ENCODE results near the gene B3GNT5.

The B3GNT5 gene

DNA sequence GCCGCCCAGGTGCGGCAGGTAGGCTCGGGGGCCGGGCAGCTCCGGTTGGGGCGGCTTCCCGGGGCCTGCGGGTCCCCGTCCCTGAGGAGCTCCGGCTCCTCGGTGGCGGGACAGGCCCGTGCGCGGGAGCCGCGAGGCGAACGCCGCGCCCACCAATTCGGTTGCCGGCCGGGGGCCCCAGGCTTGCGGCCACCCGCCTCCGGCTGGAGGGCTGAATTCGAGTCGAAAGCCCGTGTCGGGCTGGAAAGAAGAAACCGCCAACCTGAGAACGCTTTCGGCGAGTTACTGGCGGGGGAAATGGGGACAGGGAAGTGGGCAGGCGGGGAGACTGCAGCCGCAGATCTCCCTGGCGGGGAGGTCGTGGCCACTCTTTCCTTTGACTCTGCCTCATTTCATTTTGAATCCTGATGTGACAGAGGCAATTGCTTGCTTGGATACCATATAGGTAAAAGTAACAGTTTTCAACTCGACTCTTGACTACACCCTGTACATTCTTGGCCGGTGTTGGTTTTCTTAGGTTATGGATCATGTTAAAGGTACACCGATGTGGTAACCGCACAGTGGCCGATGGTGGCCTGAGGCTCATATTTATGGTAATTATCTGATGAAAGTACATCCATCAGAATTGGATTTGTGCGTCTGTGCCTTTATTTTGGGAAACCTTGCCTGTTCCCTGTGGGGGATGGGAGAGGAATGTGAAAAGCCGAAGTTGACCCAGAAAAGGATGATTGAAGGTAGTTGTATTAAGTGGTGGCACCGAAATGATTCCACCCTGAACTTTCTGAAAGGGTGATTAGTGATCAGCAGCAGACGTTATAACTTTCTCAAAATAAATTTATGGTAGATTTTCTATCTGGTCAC lies 1.7 kb downstream of the B3GNT5 start:
- TF ChIP-seq, protein P1, sequence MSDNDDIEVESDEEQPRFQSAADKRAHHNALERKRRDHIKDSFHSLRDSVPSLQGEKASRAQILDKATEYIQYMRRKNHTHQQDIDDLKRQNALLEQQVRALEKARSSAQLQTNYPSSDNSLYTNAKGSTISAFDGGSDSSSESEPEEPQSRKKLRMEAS (IDR thresholded peaks at IDR 0.05; ENCODE audit: low read depth, low read length) = no peak
- TF ChIP-seq MYC (IDR thresholded peaks at IDR 0.05; ENCODE audit: low read depth, low read length) = no peak
- TF ChIP-seq, protein P2, sequence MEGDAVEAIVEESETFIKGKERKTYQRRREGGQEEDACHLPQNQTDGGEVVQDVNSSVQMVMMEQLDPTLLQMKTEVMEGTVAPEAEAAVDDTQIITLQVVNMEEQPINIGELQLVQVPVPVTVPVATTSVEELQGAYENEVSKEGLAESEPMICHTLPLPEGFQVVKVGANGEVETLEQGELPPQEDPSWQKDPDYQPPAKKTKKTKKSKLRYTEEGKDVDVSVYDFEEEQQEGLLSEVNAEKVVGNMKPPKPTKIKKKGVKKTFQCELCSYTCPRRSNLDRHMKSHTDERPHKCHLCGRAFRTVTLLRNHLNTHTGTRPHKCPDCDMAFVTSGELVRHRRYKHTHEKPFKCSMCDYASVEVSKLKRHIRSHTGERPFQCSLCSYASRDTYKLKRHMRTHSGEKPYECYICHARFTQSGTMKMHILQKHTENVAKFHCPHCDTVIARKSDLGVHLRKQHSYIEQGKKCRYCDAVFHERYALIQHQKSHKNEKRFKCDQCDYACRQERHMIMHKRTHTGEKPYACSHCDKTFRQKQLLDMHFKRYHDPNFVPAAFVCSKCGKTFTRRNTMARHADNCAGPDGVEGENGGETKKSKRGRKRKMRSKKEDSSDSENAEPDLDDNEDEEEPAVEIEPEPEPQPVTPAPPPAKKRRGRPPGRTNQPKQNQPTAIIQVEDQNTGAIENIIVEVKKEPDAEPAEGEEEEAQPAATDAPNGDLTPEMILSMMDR (IDR thresholded peaks at IDR 0.05; ENCODE audit: low read depth, low read length) = no peak
- no peak for TF ChIP-seq POLR2A (IDR thresholded peaks at IDR 0.05; ENCODE audit: extremely low read depth, insufficient read length)
- peak; percentile 72 for DNase-seq (ENCODE audit: low read depth)
- H3K4me3 ChIP-seq (ENCODE audit: low read depth, low read length) = peak overlapping the region; percentile 71

DNA sequence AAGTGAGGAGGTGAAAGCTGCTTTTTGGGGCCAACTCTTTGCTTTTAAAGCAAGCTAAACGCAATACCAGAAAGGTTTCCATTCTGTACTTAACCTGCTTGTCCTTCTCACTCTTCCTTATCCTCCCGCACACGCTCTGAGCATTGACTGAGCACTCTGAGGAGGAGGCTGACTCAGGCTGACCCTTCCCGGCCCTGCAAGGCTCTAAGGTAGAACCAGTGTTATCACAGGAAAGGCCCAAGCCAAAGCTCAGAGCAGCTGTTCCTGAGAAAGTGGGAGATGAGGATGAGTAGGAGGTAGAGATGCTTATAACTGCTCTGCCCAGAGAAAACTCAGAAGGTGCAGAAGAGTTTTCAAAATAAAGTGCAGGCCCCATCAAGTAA lies 2.3 kb downstream of the B3GNT5 start:
- peak; percentile 44 for DNase-seq (ENCODE audit: low read depth)
- H3K4me3 ChIP-seq (ENCODE audit: low read depth, low read length) = peak overlapping the region; percentile 71
- TF ChIP-seq, protein P1 (IDR thresholded peaks at IDR 0.05; ENCODE audit: low read depth, low read length) = no peak
- TF ChIP-seq MYC (IDR thresholded peaks at IDR 0.05; ENCODE audit: low read depth, low read length) (no peak), POLR2A (IDR thresholded peaks at IDR 0.05; ENCODE audit: extremely low read depth, insufficient read length) (no peak)
- TF ChIP-seq, protein P2 (IDR thresholded peaks at IDR 0.05; ENCODE audit: low read depth, low read length) = no peak

DNA sequence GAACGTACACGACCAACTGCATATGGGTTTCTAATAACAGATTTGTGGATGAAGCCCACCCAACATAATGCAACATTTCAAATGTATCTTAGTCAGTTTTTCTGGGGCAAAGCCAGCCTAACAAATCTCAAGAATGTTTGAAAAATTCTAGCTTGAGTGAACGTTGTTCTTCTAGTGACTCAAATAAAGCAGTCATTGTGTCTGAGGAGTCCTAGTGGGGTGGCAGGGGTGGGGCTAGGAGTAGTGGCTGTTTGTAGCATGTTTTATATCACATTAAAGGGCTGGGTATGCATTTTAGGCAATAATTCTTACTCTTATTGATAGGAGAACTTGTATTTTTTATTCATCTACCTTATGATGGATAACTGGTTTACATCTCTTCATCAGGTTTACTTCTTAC lies 6.0 kb downstream of the B3GNT5 start:
- TF ChIP-seq POLR2A (IDR thresholded peaks at IDR 0.05; ENCODE audit: extremely low read depth, insufficient read length) = no peak
- DNase-seq (ENCODE audit: low read depth) = no peak
- no peak overlapping the region for H3K4me3 ChIP-seq (ENCODE audit: low read depth, low read length)

DNA sequence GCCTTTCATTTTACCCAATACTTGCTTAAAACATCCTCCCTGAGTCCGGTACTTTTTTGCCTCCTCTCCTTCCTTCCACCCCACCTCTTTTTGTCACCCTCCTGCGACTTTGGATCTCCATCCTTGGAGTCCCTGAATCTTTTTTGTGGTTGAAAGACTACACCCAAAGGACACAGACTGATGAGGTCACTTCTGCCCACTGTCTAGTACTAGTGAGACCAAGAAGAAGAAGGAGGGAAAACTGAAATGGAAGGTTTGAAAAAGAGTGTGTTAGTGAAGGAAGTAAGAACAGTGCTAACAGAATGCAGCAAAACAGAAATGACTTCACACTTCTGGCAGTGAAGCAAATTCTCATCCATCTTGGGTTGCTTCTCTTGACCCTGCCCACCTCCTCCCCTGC lies 6.6 kb downstream of the B3GNT5 start:
- DNase-seq (ENCODE audit: low read depth) = peak; percentile 31
- peak overlapping the region; percentile 23 for H3K4me3 ChIP-seq (ENCODE audit: low read depth, low read length)
- TF ChIP-seq, protein P1 (IDR thresholded peaks at IDR 0.05; ENCODE audit: low read depth, low read length) = no peak
- no peak for TF ChIP-seq POLR2A (IDR thresholded peaks at IDR 0.05; ENCODE audit: extremely low read depth, insufficient read length)
- TF ChIP-seq MYC (IDR thresholded peaks at IDR 0.05; ENCODE audit: low read depth, low read length) = no peak
- TF ChIP-seq, protein P2 (IDR thresholded peaks at IDR 0.05; ENCODE audit: low read depth, low read length) = no peak

DNA sequence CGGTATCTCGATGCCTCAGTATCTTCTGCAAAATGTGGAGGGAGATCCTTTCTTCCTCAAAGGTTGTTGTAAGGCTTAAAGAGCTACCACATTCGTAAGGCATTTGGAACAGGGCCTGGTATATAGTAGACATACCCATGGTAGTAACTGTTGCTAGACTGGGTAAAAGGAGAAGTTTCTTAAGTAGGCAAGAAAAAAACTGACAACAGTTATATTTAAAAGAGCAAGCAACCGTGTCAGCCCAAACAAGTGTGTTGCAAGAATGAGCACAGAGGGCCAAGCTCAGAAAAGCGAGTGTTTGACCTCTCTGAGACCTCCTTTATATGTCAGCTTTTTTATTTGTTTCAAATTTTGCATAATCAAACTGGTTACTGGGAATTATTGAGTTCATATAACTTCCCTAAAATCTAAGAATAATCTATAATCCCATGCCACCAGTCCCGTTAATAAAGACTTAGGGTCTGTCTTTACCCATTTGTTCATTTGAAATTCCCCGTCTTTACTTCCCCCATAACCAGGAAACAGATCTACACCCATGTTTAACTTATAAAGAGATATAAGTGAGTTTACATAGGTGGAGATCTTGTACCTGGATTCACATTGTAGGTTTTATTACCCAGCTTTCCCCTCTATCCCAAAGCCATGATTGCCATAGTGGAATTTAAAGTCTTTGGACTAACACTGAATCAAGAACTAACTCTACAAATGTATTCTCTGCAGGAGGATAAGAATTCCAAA lies 7.3 kb downstream of the B3GNT5 start:
- peak; percentile 86 for DNase-seq (ENCODE audit: low read depth)
- TF ChIP-seq, protein P1 (IDR thresholded peaks at IDR 0.05; ENCODE audit: low read depth, low read length) = peak; percentile 40; the same call in 1 of the 2 replicates
- TF ChIP-seq, protein P2 (IDR thresholded peaks at IDR 0.05; ENCODE audit: low read depth, low read length) = no peak
- TF ChIP-seq POLR2A (IDR thresholded peaks at IDR 0.05; ENCODE audit: extremely low read depth, insufficient read length) = no peak
- TF ChIP-seq MYC (IDR thresholded peaks at IDR 0.05; ENCODE audit: low read depth, low read length) = peak; percentile 43; the same call in 1 of the 2 replicates
- H3K4me3 ChIP-seq (ENCODE audit: low read depth, low read length) = peak overlapping the region; percentile 23

DNA sequence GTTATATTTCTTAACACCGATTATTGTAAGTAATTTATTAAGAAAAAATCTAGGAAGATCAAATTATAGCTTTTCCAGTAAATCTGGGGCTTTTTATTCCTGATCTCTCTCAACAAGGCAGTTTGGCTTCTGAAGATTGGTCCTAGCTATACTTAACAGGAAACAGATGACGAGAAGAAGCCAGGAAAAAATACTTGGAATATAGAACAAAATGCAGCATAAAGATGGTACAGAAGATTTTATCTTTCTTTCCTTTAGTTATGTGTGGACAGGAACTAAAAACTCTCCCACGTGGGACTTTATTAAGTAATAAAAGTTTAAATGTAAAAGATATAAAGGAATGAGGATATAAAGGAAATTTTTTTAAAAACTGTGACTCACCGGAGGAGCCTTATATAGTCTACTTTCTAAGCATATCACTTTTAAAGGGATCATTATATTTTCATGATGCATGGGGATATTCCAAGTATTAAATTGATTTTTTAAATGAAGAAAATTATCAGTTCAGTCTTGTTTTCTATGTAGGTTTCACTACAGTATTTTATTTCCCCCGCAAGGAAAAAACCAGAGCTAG lies 8.2 kb downstream of the B3GNT5 start:
- DNase-seq (ENCODE audit: low read depth) = no peak
- no peak overlapping the region for H3K4me3 ChIP-seq (ENCODE audit: low read depth, low read length)
- TF ChIP-seq, protein P1 (IDR thresholded peaks at IDR 0.05; ENCODE audit: low read depth, low read length) = no peak
- no peak for TF ChIP-seq MYC (IDR thresholded peaks at IDR 0.05; ENCODE audit: low read depth, low read length)
- no peak for TF ChIP-seq POLR2A (IDR thresholded peaks at IDR 0.05; ENCODE audit: extremely low read depth, insufficient read length)
- TF ChIP-seq, protein P2 (IDR thresholded peaks at IDR 0.05; ENCODE audit: low read depth, low read length) = no peak
